ENCODE results near the gene MKRN2OS.

- TF ChIP-seq, protein P1, sequence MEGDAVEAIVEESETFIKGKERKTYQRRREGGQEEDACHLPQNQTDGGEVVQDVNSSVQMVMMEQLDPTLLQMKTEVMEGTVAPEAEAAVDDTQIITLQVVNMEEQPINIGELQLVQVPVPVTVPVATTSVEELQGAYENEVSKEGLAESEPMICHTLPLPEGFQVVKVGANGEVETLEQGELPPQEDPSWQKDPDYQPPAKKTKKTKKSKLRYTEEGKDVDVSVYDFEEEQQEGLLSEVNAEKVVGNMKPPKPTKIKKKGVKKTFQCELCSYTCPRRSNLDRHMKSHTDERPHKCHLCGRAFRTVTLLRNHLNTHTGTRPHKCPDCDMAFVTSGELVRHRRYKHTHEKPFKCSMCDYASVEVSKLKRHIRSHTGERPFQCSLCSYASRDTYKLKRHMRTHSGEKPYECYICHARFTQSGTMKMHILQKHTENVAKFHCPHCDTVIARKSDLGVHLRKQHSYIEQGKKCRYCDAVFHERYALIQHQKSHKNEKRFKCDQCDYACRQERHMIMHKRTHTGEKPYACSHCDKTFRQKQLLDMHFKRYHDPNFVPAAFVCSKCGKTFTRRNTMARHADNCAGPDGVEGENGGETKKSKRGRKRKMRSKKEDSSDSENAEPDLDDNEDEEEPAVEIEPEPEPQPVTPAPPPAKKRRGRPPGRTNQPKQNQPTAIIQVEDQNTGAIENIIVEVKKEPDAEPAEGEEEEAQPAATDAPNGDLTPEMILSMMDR (IDR thresholded peaks at IDR 0.05; ENCODE audit: insufficient read depth, low read length, poor library complexity, severe bottlenecking), result no peak
- TF ChIP-seq EZH2phosphoT487 (conservative IDR thresholded peaks at IDR 0.05; ENCODE audit: low read length), result no peak
Measured at GRCh38 chr3:12558706-12559105, 13.4 kb upstream of the MKRN2OS start.

Data from SU-DHL-6 (cell line).